HCEC 1CT (cell line): ENCODE data around the gene RFTN1.
"Not testable (repeated sequence)": the region's sequence is repeated elsewhere in the genome, so short reads cannot be mapped to it uniquely, and the experiment has no call there.

Experiments used
- DNase-seq: peaks from one replicate; pipeline ENCODE4 v3.0.0-alpha.2; 2017

Gene RFTN1

DNA sequence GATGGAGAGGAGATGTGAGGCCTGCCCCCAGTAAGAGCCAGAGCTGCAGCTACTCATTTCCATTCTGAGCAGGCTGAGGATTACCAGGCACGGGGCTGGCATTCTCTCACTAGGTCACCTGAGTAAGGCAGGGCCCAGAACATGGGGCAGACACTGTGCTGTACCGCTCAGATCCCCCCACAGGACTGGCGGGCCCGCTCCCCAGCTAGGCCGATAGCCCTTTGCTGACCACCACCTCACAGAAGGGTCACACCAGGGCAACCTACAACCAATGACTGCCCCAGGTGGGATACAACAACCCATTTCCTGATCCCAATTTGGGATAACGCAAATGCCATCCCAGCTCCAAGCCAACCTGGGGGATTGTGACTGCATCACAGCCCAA lies 195.9 kb downstream of the RFTN1 start:
- DNase-seq, result no peak

DNA sequence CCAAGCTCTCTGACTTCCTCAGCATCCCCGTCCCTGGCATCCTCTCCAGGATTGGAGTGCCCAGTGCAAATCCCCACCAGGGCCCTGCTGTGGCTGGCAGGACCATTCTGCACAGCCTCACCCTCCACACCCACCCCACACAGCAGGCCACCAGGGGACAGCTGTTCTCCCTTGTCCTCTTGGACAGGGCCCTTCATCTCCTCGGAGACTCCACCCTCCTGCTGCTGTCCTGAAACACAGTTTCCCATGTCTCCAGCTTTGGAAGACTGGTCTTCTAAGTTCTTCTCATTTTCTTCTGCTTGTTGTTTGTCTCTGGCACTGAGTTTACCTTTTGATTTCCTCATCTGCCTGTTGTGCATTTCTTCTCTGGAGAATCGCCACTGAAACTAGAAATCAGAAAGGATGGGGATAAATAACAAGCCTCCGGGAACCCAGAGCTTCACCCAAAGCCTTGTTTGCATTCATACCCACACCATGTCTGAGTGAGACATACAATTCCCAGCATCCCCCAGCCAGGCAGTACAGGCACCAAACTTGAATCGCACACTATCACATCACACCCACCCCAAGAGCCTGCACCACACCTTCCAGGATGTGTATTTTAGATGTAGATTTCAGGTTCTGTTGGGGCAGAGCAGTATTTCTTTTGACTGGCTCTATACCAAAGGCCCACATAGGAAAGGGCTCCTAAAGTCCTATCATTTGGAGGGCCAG lies 196.5 kb downstream of the RFTN1 start:
- DNase-seq, result no peak

DNA sequence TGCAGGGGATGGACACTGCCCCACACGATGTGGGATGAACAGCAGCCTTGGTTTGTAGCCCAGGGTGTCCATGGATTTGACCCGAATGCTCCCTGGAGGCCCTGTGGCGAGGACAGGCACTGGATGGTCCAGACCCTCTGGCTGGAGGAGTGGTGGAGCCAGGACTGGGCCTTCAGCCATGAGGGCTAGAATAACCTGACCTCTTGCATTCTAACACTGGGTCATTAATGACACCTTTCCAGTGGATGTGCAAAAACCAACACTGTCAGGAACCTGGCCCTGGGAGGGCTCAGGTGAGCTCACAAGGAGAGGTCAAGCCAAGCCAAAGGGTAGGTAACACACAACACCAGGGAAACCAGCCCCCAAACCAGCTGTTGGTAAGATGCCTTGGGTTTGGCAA lies 197.1 kb downstream of the RFTN1 start:
- DNase-seq, result no peak

DNA sequence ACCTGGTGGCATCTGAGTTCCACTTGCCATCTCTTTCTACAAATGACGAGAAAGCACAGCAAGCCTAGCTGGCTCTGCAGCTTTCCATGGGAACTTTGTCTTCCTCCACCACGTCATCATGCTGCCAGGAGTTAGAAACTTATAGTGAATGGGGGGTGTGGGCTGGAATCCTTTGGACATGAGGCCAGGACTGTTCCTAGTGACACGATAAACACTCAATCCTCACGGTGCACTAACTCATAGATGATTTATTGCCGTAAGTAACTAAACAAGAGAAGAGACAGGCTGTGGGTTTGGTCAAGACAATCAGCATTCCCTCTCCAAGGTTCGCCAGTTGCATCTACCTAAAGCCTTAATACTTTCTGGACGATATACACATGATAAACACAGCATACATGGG lies 197.9 kb downstream of the RFTN1 start:
- DNase-seq, result no peak

DNA sequence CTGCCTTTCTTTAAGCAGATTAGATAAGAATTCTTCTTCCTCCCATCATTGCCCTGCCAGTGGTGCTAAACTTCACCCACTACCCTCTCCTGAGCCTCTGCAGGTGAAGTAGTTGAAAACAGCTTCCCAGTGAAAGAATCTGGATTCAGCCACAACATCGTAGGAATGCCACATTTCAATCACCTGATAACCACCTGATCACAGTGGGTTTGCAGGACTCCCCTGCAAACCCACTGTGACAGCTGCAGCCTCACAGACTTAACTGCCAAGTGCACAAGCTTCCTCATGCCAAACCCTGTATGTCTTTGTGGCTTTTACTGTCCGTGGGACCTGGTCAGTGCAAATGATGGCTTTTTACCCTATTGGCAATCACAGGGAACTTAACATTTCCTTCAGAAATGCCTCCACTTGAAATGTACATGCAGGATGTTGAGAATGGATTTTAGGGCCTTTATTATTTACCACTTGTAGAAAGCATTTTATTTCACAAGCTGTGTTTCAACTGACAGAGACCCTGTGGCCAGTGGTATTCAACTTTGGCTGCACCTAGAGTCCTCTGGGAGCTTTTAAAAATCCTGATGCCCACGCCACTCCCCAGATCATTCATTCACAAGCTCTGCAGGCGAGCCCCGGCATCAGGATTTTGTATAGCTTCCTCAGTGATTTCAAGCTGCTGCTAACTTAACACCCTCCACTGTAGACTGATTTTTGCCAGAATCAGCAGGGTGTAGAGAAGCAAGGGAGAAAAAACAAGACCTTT lies 199.4 kb downstream of the RFTN1 start:
- DNase-seq, result no peak

- DNase-seq, result no peak
These were observed 201.5 kb downstream of the RFTN1 start for GRCh38 chr3:16311960-16312451.

- DNase-seq, result not testable (repeated sequence)
These were observed 203.0 kb downstream of the RFTN1 start for GRCh38 chr3:16310486-16310885.

DNA sequence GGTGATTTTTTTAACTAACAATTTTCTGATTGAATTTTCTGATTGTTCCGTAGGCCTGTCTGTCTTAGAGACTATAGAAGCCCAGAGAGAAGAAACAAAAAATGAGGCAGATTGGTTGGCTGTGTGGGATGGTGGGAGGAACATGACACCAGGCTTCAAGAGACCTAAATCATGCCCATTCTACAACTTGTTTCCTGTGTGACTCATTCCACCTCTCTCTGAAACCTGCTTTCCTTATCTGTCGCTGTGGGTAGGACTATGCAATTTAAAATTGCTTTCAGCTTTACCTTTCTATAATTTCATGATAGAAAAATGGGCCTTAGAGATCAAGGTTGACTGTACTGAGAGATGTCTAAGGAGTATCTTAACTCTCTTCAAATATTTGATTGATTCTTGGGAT lies 203.9 kb downstream of the RFTN1 start:
- DNase-seq, result peak; percentile 47

DNA sequence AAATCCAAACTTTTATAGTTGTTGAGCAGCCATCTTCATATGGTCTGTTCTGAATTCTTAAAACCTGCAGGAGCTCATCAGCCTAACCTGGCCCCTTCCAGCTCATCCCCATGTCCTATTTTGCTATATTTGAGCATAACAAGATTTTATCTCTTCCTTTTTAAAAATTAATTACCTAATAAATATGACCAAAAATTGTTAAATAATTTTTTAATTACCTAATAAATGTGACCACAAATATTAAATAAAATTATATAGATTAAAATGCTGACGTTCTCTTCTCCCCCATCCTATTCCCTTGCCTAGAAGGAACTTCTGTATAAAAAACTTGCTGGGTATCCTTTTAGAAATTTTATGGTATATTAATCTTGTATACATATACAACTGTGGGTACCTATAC lies 204.8 kb downstream of the RFTN1 start:
- no peak for DNase-seq

DNA sequence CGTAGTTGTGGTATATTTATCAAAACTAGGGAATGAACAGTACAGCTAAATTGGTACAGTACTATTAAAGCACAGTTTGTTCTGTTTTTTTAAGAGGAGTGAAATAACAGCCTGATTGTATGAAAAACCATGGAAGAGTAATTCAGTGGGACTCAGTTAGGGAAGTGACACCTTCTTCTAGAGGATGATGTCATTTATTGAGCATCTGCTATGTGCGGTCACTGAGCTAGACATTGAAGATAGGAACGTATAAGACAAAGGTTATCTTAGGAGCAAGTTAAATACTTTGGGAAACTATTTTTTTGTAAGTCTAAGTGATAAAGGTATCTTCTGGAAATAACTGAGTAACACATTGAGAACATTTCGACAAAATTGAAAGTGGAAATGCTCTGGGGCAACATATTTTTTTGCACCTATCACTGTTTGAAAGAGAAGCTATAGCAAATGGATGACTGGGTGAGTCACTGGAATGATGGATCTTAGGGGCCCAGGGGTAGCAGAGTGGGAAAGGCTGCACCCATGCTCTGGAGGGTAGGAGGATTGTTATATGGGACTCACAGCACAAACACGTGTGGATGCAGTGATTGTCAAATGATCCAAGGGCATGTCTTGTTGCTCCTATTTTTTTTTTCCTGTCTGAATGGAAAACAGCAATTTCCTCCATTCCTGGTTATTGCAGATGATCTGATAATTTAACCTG lies 205.5 kb downstream of the RFTN1 start:
- DNase-seq, result no peak

DNA sequence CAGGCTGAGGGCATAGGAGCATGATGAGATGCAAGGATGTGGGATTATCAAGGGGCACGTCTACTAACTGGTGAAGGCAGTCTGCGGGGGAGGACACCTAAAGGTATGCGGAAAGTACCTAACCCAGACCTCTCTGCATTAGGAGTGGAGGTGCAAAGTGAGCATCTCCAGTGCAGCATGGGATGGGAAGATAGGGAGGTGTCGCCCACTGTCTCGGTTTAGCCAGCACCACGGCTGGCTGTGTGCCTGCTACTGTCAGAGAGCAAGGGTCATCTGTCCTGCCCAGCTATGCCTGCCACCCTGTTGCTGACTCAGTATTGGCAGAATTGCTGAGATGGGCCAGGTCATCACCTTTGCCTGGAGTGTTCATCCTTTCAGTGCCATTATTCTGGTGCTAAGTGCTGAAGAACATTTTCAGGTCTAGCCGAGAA lies 208.4 kb downstream of the RFTN1 start:
- DNase-seq, result no peak

DNA sequence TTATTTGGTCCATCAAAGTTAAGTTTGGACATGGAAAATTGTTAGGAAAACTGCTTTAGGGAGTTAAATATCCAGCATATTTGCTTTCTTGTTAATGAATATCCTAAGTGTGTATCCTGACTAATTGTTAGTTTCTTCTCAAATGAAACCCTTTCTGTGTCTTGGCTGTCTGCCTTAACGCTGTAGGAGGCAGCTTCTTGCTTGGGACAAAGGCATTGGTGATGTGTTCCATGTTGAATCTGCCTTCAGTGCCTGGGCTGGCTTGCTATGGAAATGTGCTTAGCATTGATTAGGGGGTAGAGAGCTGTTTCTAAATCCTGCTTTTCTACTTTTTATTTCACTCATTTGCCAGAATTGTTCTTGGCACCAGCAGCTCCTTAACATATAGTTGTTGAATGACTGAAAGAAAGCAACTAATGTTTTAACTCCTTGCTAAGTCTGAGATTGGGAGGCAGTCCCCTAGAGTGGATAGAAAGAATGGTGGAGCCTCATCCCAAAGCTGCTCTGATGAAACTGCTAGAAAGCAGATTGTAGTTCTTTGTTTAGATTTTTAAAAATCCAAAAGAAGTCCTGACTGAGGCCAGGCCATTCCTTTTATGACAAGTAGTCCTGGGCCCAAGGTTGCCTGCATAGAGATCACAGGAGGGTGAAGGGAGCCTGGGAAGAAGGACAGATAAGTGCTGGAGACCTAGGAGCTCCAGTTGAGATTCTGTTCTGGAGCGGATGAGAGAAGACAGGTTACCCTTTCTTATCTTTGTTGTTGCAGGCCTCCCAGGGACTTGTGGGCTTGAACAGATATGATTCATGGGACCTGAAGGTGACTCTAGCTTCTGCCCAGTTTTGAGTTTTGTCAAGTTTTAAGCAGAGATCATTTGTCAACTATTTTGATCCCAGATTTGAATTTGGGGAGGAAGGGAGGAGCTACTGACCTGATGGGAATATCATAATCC lies 209.2 kb downstream of the RFTN1 start:
- no peak for DNase-seq

GRCh38 chr3:16303037-16303575 lies 210.4 kb downstream of the RFTN1 start:
- no peak for DNase-seq

DNA sequence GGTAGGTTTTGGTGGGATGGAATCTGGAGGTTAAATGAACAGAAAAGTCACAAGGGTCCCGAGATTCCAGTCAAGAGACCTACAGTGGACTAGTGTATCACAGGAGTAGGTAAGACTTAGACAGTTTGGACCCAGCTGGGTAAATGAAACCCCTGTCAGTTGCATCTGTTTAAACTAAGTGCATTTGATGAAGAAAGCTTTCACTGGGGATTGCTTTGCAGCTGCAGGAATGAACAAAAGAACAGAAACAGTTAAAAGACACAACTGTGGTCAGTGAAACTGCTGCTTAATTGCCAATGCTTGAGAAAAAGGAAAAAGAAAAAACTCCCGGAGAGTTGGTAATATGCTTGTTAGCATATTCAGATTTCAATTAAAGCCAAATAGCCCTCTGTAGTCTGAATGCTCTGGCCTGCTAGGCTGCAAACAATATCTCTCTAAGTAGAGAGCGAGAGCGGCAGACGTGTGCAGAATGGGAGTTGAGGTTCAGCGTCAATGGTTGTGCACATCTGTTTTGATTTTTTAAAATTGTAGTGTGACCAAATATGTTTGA lies 211.3 kb downstream of the RFTN1 start:
- no peak for DNase-seq

DNA sequence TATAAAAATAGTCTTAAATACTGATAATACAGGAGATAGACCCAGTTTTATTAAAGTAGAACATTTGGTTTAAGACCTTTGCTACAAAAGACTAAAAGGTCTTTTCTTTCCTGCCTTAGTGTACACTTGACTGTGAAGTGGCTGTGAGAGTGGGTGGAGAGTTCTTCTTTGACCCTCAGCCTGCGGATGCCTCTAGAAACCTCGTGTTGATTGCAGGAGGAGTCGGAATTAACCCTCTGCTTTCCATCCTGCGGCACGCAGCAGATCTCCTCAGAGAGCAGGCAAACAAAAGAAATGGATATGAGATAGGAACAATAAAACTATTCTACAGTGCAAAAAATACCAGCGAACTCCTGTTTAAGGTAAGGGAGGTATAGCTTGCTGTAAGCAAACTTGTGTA lies 212.0 kb downstream of the RFTN1 start:
- no peak for DNase-seq

DNA sequence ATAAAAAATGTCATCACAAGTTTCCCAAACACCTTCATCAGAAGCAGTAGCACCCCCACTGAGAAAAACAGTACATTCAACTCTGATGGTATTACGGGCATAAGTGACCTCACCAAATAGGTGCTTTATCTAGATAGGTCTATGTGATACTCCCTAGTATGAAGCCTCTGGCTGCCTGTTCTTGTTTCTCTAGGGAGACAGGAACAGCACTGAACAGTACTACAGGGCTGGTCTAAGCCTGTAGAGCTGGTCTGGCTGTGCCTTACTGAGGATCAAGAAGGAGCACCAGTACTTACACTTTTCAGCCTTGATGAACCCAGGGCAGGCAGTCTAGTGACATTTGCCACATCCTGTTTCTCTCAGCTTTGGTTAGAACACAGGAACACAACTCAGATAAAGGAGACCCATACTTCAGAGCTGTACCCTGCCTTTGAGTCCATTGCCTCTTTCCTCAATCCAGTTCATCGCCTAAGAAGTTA lies 212.6 kb downstream of the RFTN1 start:
- DNase-seq, result no peak

DNA sequence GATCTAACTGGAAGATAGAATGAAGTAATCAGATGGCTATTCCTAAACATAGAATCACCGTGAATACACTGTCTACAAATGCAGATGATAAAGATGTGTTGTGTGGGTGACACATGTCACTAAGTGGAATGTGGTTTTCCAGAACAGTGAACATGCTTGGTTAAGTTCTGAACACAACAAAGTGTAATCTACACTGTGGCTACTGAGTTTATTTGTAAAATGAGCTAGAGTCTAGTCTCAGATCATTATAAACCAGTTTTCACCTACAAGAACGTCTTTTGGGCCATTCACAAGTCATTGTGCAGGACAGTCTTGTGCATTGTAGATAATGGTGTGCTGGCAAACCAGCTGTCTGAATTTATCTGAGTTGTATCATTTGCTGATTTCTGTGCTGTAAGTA lies 213.2 kb downstream of the RFTN1 start:
- no peak for DNase-seq

- no peak for DNase-seq
These were observed 213.8 kb downstream of the RFTN1 start for GRCh38 chr3:16299746-16300145.

- DNase-seq, result no peak
These were observed 214.6 kb downstream of the RFTN1 start for GRCh38 chr3:16298891-16299290.

GRCh38 chr3:16297997-16298885 lies 215.3 kb downstream of the RFTN1 start:
- DNase-seq, result no peak
